Stomach (tissue), 4 donors: Measurements from ENCODE around the gene PARK7.

Experiments
- CTCF ChIP-seq, 7 experiments: fragments of 450-650 bp in 4 of 7; fragments of 200-600 bp in 3 of 7; sonication (generic) in 3 of 7; IDR thresholded peaks; one replicate each; pipeline ENCODE4 v1.5.1; 2016 to 2019; ENCODE audit warnings: antibody characterized with exemption in 7 of 7, control low read depth in 2 of 7, mild to moderate bottlenecking in 1 of 7
- EP300 ChIP-seq: sonication (generic); formaldehyde crosslinking; IDR thresholded peaks from one replicate; pipeline ENCODE4 v1.6.1; 2017; ENCODE audit warnings: antibody characterized with exemption
- POLR2A ChIP-seq, 4 donors: fragments of 450-650 bp; IDR thresholded peaks; one replicate each; pipeline ENCODE4 v1.6.1; 2016; ENCODE audit warnings: antibody characterized with exemption in 4 of 4, control low read depth in 2 of 4, mild to moderate bottlenecking in 1 of 4, moderate library complexity in 1 of 4

DNA sequence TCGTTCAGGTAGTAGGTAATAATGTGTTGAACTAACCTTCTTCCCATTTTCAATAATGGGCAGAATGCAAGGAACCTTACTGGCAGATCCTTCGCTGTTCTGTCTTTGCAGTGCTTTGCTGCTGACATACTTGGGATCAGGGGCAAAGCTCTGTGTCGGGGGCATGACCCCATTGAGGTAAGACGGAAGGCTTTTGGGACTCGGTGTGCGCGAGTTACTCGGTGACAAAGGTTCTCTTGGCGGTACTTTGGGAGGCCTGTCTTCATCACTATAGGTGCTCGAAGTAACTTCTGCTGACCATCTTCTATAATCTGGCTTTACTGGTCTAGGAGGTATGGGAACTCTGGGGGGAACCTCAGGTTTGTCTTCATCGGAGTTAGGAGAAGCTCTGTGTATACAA is 51.9 kb downstream of the PARK7 start:
- TF ChIP-seq POLR2A (IDR thresholded peaks at IDR 0.05) (no peak), CTCF (IDR thresholded peaks at IDR 0.05) (no peak), EP300 (no peak)
